Panc1 (cell line): ENCODE measurements around the gene SPOCK1. TPM values are rescaled to one million over a fixed set of nuclear protein-coding genes. Genes with fewer than 3 reads are reported as not detected.

Experiments used
- ATAC-seq: fragments of 200-7000 bp; cut with Tn5 transposase; 2 replicates; pipeline ENCODE4 v1.9.1; 2020; ENCODE audit warnings: mild to moderate bottlenecking, moderate library complexity
- BruUV-seq: library from RNA; stranded (reverse); fragments of 400-500 nt; replicated peaks from 2 replicates; lab custom pipeline; 2021; lab: Mats Ljungman, UMichigan
- CTCF ChIA-PET: fragments of 300-600 bp; sonication (Branson Sonifier 250); formaldehyde crosslinking; loops from one replicate; lab custom pipeline; 2022; ENCODE audit warnings: antibody characterized with exemption; lab: Charles Lee
- POLR2A ChIA-PET: fragments of 300-600 bp; sonication (Branson Sonifier 250); formaldehyde crosslinking; loops from one replicate; lab custom pipeline; 2022; ENCODE audit warnings: antibody characterized with exemption; lab: Charles Lee
- DNase-seq: peaks from one replicate; pipeline ENCODE4 v3.0.0-alpha.2; 2010; ENCODE audit warnings: low read depth, low spot score
- H3K27ac ChIP-seq: 2 replicates; pipeline ENCODE4 v1.5.1; 2011; ENCODE audit warnings: mild to moderate bottlenecking, low read length, inconsistent platforms
- H3K27me3 ChIP-seq: fragments of 200-500 bp; sonication (Bioruptor generic); 2 replicates; pipeline ENCODE4 v1.6.0; 2014; ENCODE audit warnings: low read length, inconsistent platforms; ENCODE audit not compliant: control insufficient read depth, insufficient read depth
- H3K36me3 ChIP-seq: fragments of 200-500 bp; sonication (Bioruptor generic); 2 replicates; pipeline ENCODE4 v1.5.1; 2014; ENCODE audit warnings: inconsistent platforms, mild to moderate bottlenecking, low read length, moderate library complexity; ENCODE audit not compliant: control insufficient read depth, insufficient read depth
- H3K4me1 ChIP-seq: 2 replicates; pipeline ENCODE4 v1.5.1; 2011; ENCODE audit warnings: inconsistent platforms, mild to moderate bottlenecking, low read length, moderate library complexity; ENCODE audit not compliant: control insufficient read depth, insufficient read depth
- H3K4me3 ChIP-seq, 2 experiments: 2 replicates each; pipeline ENCODE4 v1.5.1; 2011 to 2012; ENCODE audit warnings: low read depth in 2 of 2, low read length in 2 of 2, mild to moderate bottlenecking in 2 of 2, inconsistent platforms in 1 of 2, moderate library complexity in 1 of 2
- H3K9me3 ChIP-seq: fragments of 200-500 bp; sonication (Bioruptor generic); 2 replicates; pipeline ENCODE4 v1.5.1; 2014; ENCODE audit warnings: low read depth, mild to moderate bottlenecking, inconsistent platforms, low read length, moderate library complexity; ENCODE audit not compliant: control insufficient read depth, insufficient read depth
- POLR2AphosphoS5 ChIP-seq: IDR thresholded peaks from 2 replicates; pipeline ENCODE4 v1.6.1; 2012; ENCODE audit warnings: mild to moderate bottlenecking, low read depth, low read length, moderate library complexity
- REST ChIP-seq, 2 experiments: IDR thresholded peaks; 2 replicates each; pipeline ENCODE4 v1.6.1; 2011 to 2012; ENCODE audit warnings: low read depth in 2 of 2, control low read depth in 1 of 2, low read length in 1 of 2, mild to moderate bottlenecking in 1 of 2, moderate library complexity in 1 of 2; ENCODE audit not compliant: insufficient read depth in 1 of 2
- SIN3A ChIP-seq: IDR thresholded peaks from 2 replicates; pipeline ENCODE4 v1.6.1; 2012; ENCODE audit warnings: low read depth, mild to moderate bottlenecking, low read length, moderate library complexity, borderline replicate concordance; ENCODE audit not compliant: insufficient read depth
- TCF7L2 ChIP-seq: IDR thresholded peaks from 2 replicates; pipeline ENCODE4 v1.6.1; 2011; ENCODE audit warnings: mild to moderate bottlenecking, low read depth, low read length, inconsistent platforms
- in situ Hi-C: cut with HindIII; loops from 2 replicates; pipeline ENCODE4 v1.10.0; 2016; ENCODE audit warnings: low sequenced_read_pairs, low pct_unique_long_range_greater_than_20kb
- intact Hi-C: fragments of 100-400 bp; cut with micrococcal nuclease; formaldehyde crosslinking; loops from one replicate; pipeline ENCODE4 v1.10.0; 2022; ENCODE audit not compliant: unreplicated experiment
- total RNA-seq: library from RNA; stranded (reverse); gene quantifications from one replicate; pipeline ENCODE4 v1.2.1, GENCODE V29; 2021; ENCODE audit not compliant: unreplicated experiment
- TF ChIP-seq, protein P1 (sequence below): fragments of 450-650 bp; IDR thresholded peaks from 2 replicates; pipeline ENCODE4 v1.5.1; 2017; ENCODE audit warnings: mild to moderate bottlenecking

The SPOCK1 gene
- total RNA-seq, 1 experiment from 2014 or later, result 15.6 TPM

DNA sequence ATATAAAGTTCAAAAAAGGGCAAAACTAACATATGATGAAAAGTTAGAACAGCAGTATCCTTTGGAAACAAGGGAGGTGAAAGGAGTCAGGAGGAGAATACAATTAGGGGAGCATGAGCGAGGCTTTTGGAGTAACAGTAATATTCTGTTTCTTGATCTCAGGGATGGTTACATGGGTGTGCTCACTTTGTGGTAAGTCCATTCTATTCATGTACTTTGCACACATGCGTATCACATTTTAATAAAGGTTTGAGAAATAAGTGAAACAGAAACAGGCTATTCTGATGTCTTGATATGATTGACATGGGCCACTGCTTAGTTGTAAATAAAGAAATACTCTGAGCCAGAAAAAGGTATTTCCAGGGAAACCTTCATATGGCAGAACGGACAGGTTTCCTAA lies 208.8 kb downstream of the SPOCK1 start:
- no TSS peak for BruUV-seq
- no peaks in the 10 kb centered on the region for H3K36me3 ChIP-seq
- H3K27ac ChIP-seq, result no peak overlapping the region
- no peak overlapping the region for H3K4me3 ChIP-seq
- H3K27me3 ChIP-seq, result no peaks in the 10 kb centered on the region
- intact Hi-C loops (loop anchor here (10.0 kb wide), 1 partner anchor 886 kb away; no protein-coding TSS in a partner anchor), in situ Hi-C loops (no loop called here)
- no peaks in the 10 kb centered on the region for H3K9me3 ChIP-seq
- ATAC-seq (no peak), DNase-seq (no peak)
- no peak for TF ChIP-seq SIN3A
- no peaks in the 10 kb centered on the region for H3K4me1 ChIP-seq
- CTCF ChIA-PET, result no interaction called here
- POLR2A ChIA-PET, result no interaction called here

- POLR2A ChIA-PET, result no interaction called here
- no peak for ATAC-seq
- intact Hi-C loops (loop anchor here (10.0 kb wide), 1 partner anchor 885 kb away; no protein-coding TSS in a partner anchor), in situ Hi-C loops (no loop called here)
- H3K9me3 ChIP-seq, result no peaks in the 10 kb centered on the region
- no peak overlapping the region for H3K4me3 ChIP-seq
- no peak for DNase-seq
- TF ChIP-seq, protein P1, sequence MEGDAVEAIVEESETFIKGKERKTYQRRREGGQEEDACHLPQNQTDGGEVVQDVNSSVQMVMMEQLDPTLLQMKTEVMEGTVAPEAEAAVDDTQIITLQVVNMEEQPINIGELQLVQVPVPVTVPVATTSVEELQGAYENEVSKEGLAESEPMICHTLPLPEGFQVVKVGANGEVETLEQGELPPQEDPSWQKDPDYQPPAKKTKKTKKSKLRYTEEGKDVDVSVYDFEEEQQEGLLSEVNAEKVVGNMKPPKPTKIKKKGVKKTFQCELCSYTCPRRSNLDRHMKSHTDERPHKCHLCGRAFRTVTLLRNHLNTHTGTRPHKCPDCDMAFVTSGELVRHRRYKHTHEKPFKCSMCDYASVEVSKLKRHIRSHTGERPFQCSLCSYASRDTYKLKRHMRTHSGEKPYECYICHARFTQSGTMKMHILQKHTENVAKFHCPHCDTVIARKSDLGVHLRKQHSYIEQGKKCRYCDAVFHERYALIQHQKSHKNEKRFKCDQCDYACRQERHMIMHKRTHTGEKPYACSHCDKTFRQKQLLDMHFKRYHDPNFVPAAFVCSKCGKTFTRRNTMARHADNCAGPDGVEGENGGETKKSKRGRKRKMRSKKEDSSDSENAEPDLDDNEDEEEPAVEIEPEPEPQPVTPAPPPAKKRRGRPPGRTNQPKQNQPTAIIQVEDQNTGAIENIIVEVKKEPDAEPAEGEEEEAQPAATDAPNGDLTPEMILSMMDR, result no peak
- TF ChIP-seq SIN3A (no peak), REST (IDR thresholded peaks at IDR 0.05; ENCODE audit: insufficient read depth in 1 of 2, low read depth in 2 of 2, low read length in 1 of 2) (no peak), POLR2AphosphoS5 (no peak), TCF7L2 (no peak)
- CTCF ChIA-PET, result no interaction called here
- no peaks in the 10 kb centered on the region for H3K36me3 ChIP-seq
- H3K4me1 ChIP-seq, result no peaks in the 10 kb centered on the region
- no peak overlapping the region for H3K27ac ChIP-seq
- no peaks in the 10 kb centered on the region for H3K27me3 ChIP-seq
- no TSS peak for BruUV-seq
These were observed 209.3 kb downstream of the SPOCK1 start for GRCh38 chr5:137289856-137290255.

DNA sequence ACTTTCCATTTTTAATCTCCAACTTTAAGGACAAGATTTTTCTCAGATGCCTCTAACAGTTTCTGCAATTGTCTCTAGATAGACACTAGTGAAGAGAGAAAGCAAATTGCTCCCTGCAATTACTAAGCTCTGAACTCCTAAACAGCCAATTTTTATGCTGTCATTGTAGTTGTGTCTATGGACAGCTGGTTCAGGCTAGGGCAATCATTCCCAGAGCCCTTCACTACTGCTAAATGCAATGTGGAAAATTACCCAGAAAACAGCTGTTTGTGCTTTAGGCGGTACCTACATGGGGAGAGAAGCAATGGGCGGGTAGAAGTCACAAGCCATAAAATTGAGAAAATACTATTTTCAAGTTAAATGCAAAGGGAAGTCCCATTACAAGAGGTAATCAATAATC lies 211.6 kb downstream of the SPOCK1 start:
- DNase-seq, result no peak
- no peak overlapping the region for H3K4me3 ChIP-seq
- H3K4me1 ChIP-seq, result no peaks in the 10 kb centered on the region
- in situ Hi-C loops, result no loop called here
- POLR2A ChIA-PET, result no interaction called here
- intact Hi-C loops, result no loop called here
- BruUV-seq, result no TSS peak
- H3K27me3 ChIP-seq, result no peaks in the 10 kb centered on the region
- no peaks in the 10 kb centered on the region for H3K36me3 ChIP-seq
- no peak overlapping the region for H3K27ac ChIP-seq
- TF ChIP-seq SIN3A (no peak), TCF7L2 (no peak), POLR2AphosphoS5 (no peak), REST (IDR thresholded peaks at IDR 0.05; ENCODE audit: insufficient read depth in 1 of 2, low read depth in 2 of 2, low read length in 1 of 2) (no peak)
- TF ChIP-seq, protein P1, result no peak
- H3K9me3 ChIP-seq, result no peaks in the 10 kb centered on the region
- ATAC-seq, result no peak
- CTCF ChIA-PET, result no interaction called here
